NCI-H1417 (cell line): Measurements from ENCODE around the gene VPS26A.

Source experiments
- DNase-seq, 3 experiments: peaks; one replicate each; lab custom pipeline; 2025; lab: John Stamatoyannopoulos, UW

The VPS26A gene

GRCh38 chr10:69123747-69124562, at the start of gene VPS26A:
VPS26A (plus strand) TSS chr10:69124178; CDS start chr10:69124278, 100 bp downstream.
- peak; percentile 92 to 96 (median 94) for DNase-seq

GRCh38 chr10:69074532-69074931, 49.4 kb upstream of the VPS26A start:
- DNase-seq, result no peak

- no peak for DNase-seq
Measured at GRCh38 chr10:69075431-69075830, 48.5 kb upstream of the VPS26A start.

- no peak for DNase-seq
Measured at GRCh38 chr10:69078311-69078710, 45.7 kb upstream of the VPS26A start.

- DNase-seq, result no peak
Measured at GRCh38 chr10:69080226-69080625, 43.8 kb upstream of the VPS26A start.

GRCh38 chr10:69086001-69086509, 37.9 kb upstream of the VPS26A start:
- no peak for DNase-seq

- DNase-seq, result no peak
Measured at GRCh38 chr10:69087590-69088470, 36.1 kb upstream of the VPS26A start, which contains the start of gene SRGN. SRGN (plus strand) TSS chr10:69088103; CDS start chr10:69088158, 55 bp downstream.

- DNase-seq, result no peak
Measured at GRCh38 chr10:69088471-69088769, 35.6 kb upstream of the VPS26A start.

GRCh38 chr10:69088801-69089501, 35.0 kb upstream of the VPS26A start:
- no peak for DNase-seq

- DNase-seq, result no peak
Measured at GRCh38 chr10:69089638-69090599, 34.1 kb upstream of the VPS26A start.

- no peak for DNase-seq
Measured at GRCh38 chr10:69090685-69091084, 33.3 kb upstream of the VPS26A start.

- DNase-seq, result no peak
Measured at GRCh38 chr10:69091143-69091651, 32.8 kb upstream of the VPS26A start.

GRCh38 chr10:69092959-69093850, 30.8 kb upstream of the VPS26A start:
- peak; percentile 42 to 84 (median 49) for DNase-seq

GRCh38 chr10:69093933-69094332, 30.0 kb upstream of the VPS26A start:
- DNase-seq, result peak in 1 of 3 experiments; percentile 3

- DNase-seq, result no peak
Measured at GRCh38 chr10:69096045-69096444, 27.9 kb upstream of the VPS26A start.

- DNase-seq, result no peak
Measured at GRCh38 chr10:69097729-69098128, 26.2 kb upstream of the VPS26A start.

- no peak for DNase-seq
Measured at GRCh38 chr10:69100136-69100872, 23.7 kb upstream of the VPS26A start.

- DNase-seq, result no peak
Measured at GRCh38 chr10:69101451-69102095, 22.4 kb upstream of the VPS26A start.
